HG03045 (cell line): ENCODE data around the gene AQP5.

Experiments
- ATAC-seq: cut with Tn5 transposase; IDR thresholded peaks from one replicate; pipeline ENCODE4 v1.9.1; 2021; ENCODE audit warnings: mild to moderate bottlenecking, moderate library complexity; ENCODE audit not compliant: unreplicated experiment

AQP5 gene

DNA sequence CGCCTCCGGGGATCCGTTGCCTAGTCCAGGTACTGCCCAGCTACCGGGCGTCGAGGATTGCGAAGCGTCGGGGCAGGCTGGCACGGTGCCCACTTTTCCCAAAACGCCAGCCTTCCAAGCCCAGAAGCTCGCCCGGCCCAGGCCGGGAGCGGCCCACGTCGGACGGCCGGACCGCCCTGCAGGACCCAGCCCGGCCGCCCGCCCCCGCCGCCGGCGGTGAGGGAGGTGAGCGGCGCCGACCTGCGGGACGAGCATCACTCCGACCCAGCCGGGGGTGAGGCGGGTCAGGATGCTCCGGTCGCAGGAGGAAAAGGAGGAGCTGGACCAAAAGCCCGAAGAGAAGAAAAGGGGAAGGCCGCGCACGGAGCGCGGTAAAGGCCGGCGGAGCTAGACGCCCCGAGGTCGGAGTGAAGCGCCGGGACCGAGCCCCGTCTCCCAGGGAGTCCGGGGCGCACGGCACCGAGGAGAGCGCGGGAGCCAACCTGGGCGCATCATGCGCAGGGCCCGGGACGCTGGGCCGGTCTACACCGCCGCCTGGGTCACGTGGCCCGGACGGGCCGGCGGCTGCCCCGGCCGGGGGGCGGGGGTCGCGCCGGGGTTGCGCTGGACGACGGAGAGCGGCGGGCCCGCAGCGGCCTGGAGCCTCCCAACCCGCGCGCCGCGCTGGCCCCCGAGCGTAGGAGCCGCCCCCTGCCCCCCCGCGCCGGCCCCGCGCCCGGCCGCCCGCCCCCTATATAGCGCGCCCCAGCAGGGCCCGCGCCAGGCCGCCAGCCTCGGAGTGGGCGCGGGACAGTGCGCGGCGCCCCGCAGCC lies at the start of gene AQP5:
Gene AQP5 (plus strand): TSS at position 762 of the 812 bp plus-strand sequence. CDS start 146 bp downstream, outside the sequence.
- ATAC-seq: no peak

DNA sequence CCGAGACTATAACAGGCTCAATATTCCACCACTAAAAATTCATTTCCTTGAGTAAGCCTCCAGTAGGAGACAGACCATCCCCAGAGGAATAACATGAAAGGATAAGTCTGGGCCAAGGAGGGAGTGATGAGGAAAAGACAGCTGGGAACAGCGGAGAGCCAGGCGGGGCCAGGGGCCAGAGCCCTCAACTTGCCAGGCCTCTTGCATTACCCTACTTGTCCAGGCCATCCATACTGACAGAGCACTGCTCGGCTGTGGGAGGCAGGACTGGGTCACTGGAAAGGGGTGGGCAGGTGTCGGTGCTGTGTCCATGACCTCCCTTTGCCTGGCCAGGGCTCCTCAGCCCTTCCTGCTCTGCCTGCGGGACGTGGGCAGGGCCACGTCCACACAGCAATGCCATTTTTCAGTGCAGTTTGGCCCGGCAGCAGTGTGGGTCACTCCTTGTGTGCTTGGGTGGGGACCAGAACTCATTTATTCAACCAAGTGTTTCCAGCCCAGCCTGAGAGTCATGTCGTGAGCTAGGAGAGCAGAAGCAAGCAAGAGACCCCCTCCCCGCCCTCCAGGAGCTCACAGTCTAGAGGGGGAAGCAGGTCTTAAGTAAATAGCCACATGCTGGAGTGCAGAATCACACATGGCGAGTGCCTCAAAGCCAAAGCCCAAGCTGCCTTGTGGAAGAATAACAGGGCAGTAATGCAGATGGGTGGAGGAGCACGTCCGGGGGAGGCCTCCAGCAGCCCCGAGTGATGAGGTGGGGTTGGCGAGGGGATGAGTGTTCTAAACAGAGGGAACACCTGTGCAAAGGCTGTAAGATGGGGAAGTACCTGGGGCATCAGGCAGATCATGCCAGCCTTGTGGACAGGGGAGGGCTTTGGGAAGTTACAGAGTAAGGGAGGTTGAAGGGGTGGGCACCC lies 49.1 kb upstream of the AQP5 start:
- no peak for ATAC-seq

DNA sequence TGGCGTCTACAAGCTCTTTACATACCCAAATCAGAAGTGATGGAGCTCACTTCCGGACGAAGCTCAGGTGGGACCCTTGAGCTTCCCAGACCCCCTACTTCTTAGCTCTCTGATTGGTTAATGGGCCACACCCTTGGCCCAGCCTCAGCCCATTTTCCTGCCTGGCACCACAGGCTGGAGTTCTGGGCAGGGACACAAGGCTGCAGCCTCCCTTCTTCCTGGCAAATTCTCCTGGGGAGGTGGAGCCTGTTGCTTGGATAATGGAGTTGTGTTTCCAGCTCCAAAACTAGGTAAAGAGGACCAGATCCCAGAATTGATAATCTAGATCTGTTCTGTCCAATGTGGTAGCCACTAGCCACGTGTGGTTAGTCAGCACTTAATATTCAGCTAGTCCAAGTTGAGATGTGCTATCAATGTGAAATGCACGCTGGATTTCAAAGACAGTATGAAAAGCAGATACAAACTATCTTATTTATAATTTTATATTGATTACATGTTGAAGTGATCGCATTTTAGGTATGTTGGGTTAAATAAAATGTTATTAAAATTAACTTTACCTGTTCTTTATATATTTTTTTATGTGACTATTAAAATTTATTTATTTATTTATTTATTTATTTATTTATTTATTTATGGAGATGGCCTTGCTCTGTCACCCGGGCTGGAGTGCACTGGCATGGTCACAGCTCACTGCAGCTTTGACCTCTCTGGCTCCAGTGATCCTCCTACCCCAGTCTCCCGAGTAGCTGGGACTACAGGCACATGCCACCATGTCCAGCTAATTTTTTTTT lies 45.3 kb upstream of the AQP5 start:
- ATAC-seq: no peak

DNA sequence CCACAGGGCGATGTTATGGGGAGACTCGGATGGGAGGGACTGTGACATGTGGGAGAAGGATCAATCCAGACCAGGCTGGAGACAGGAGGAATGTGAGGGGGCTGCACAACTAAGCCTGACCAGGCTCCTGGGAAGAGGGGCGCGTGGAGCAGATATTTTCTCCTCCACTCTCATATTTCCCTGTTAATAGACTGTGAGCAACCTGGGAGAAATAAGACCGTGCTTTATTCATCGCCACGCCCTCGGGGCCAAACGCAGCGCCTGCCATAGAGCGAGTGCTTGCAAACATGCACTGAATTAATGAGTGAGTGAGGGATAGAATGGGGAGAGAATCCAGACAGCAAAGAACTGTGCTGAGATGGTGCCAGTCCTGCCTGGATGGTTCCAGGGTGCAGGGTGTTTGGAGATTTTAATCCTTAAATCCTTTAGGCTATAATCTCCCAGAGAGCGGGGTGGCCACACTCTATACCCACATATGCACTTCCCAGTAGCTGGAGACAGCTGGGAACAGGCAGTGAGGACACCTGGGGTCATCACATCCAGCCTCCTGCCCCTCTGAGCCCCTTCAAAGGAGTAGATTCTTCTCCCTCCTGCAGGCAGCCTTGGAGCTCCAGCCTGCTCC lies 44.4 kb upstream of the AQP5 start:
- no peak for ATAC-seq

DNA sequence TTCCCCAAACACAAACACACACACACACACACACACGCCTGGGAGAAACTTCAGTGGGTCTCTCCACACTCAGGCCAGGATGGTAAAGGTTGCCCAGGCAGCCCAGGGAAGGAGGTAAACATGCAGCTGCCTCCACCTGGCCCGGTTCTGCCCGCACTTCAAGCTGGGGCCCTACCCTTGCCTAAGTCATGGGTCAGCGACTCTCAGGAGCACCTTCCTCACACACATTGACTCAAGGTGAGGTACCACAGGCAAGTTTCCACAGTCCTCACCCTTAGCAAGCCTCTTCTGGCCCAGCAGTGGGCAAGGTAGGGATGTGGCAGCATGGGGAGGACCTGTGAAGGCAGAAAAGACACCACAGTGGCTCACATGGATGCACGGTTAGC lies 43.9 kb upstream of the AQP5 start:
- no peak for ATAC-seq

DNA sequence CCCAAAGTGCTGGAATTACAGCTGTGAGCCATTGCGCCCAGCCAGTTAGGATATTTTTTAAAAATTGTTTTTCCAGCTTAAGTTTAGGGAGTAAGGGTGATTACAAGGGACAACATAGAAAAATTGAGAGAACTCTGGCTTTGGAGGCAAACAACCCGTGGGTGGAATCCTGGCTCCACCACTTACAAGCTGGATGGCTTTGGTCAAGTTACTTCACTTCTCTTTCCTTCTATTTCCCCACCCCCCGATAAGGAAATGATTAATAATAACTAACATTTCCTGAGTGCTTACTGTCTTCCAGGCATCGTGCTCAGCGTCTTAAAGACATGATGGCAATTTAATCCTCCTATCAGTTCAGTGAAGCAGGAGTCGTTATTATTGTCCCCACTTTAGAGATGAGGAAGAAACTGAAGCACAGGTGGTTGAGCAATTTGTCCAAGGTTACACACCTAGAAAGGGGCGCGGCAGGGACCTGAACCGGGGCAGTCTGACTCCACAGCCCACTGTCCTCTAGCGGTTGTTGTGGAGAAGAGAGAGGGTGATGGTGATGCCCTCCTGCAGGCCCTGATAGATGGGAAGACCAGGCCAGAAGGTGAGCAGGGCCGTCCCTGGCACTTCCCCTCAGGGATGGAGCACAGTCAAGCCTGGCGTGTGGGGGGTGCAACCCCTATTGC lies 41.3 kb upstream of the AQP5 start:
- no peak for ATAC-seq

DNA sequence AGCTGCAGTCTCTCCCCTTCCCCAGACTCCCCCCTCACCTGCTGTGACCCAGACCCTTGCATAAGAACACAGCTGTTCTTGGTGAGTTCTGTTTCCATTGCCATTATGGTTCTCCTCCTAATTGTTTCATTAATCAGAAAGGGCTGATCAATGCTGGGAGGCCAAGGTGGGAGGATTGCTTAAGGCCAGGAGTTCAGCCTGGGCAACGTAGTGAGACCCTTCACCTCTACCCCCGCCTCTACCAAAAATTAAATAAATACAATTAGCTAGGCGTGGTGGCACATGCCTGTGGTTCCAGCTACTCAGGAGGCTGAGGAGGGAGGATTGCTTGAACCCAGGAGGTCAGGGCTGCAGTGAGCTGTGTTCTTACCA lies 40.8 kb upstream of the AQP5 start:
- ATAC-seq: no peak

DNA sequence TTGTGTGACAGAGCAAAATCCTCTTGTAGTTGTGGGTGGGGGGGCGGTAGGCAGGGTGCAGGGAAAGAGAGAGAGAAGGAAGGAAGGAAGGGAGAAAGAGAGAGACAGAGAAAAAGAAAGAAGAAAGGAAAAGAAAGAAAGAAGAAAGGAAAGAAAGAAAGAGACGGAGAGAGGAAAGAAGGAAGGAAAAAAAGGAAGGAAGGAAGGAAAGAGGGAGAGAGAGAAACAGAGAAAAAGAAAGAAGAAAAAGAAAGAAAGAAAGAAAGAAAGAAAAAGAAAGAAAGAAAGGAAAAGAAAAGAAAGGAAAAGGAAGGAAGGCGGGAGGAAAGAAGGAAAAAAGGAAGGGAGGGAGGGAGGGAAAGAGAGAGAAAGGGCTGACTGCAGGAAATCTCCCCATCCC lies 40.4 kb upstream of the AQP5 start:
- no peak for ATAC-seq

DNA sequence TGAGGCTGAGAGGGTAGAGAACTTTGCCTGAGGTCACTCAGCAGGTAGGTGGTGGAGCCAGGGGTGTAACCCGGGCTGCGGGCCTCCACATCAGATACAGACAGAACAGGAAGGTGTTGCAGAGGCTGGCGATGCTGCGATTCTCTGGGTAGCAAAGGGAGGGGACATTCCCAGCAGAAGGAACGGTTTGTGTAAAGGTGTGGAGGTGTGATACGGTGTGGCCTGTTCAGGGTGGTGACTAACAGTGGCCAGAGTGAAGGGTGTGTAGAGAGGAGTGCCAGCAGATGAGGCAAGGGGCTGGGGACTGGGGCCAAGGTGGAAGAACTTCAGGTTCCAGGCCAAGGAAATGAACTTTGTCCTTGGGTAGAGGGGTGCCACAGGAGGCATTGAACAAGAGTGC lies 39.7 kb upstream of the AQP5 start:
- no peak for ATAC-seq

DNA sequence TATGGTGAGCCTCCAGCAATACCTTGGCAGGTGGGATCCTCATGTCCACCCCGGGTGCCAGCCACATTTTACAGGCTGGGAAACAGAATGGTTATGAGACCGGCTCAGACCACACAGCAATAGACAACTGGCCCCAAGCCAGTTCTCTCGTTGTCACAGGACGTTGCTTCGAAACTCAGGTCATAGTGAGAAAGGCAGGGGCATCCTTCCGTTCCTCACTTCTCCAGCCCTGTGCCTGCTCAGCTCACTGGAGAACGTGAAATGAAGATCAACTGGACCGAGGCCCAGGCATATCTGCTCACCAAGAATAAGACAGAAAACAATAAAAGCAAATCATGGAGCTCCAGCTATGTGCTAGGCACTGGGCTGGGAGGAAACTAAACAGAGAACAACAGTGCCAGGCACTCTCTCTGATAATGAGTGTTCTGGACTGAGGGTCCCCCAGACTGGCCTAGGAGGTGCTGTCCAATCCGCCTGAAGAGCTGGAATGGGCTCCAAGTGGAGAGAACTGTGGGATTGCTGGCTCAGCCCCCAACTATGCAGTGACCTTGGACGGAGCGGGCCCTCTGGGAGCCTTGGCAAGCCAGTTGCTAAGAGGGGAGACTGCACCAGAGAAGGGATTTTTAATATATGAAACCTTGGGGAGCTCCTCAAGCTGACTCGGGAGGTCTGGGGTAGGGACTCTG lies 39.2 kb upstream of the AQP5 start:
- no peak for ATAC-seq

DNA sequence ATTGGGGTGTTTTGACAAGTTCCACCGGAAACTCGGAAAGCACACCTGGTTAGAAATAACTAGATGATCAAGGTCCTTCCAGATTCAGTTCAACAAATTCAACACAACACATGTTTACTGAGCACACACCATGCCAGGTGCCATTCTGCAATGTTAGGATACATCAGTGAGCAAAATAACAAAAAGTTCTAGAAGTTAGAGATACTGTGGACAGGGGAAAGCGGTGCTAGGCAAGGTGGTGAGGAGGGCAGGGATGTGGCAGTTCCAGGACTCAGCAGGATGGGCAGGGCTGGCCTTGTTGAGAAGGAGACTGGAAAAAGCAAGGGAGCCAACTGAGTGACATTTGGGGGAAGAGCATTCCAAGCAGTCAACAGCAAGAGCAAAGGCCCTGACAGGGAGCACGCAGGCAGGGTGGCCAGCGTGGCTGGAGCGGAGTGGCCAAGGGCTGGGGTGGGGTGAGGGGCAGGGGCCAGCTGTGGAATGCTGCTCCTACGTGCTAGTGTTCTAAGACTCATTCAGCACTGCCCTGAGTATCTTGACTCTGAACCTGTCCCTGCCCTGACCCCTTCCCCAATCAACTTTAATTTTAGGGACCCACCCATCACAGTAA lies 38.5 kb upstream of the AQP5 start:
- ATAC-seq: no peak

DNA sequence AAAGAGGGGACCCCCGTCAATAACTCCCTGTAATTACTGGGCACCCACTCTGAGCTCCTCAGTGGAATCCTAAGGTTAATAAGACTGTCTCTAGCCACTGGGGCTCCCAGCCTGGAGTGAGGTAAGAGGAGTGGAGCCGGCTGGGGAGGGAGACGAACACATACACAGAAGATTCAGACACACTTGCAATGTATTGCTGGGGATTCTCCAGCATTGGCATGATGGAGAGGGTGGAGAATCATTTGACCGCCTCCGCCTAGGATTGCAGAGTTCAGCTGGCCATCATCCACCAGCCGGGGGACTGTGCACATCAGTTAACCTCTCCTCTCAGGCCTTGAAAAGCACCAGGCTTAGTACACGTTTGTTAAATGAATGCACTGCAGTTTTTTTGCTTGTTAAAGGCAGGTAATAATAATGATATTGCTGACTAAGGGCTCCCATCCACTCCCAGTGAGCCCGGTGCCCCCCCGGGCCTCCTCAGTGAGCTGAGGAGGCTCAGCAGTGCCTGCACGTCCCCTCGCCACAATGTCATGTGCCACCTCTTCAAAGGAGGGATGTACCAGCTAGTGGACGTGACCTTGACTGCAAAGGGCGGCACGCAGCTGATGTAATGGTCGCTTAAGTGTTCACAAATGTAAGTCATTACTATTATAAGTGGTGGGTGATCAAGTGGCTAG lies 37.7 kb upstream of the AQP5 start:
- no peak for ATAC-seq

DNA sequence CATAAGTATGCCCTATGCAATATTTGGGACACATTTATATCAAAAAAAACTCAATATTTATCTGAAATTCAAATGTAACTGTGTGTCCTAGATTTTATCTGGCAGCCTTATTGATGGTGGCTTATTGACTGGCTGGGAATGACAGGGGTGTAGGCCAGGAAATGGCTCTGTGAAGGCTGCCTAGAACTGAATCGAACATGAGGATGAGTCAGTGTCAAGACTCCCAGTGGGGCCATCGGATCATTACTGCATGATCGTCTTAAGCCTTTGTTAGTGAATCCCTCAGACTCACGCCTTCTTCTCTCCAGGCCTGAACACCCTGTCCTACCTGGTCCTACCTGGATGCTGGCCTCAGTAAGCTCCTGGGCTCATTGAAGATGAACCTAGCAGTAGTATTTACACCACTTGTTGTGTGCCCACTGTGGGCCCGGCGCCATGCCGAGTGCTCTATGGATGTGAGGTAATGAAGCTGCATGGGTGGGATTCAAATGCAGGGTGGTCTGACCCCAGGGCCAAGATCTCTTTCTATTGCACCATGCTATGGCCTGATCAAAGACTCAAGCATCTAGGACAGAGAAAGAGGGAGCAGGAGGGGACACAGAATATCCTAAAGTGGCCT lies 36.9 kb upstream of the AQP5 start:
- no peak for ATAC-seq

DNA sequence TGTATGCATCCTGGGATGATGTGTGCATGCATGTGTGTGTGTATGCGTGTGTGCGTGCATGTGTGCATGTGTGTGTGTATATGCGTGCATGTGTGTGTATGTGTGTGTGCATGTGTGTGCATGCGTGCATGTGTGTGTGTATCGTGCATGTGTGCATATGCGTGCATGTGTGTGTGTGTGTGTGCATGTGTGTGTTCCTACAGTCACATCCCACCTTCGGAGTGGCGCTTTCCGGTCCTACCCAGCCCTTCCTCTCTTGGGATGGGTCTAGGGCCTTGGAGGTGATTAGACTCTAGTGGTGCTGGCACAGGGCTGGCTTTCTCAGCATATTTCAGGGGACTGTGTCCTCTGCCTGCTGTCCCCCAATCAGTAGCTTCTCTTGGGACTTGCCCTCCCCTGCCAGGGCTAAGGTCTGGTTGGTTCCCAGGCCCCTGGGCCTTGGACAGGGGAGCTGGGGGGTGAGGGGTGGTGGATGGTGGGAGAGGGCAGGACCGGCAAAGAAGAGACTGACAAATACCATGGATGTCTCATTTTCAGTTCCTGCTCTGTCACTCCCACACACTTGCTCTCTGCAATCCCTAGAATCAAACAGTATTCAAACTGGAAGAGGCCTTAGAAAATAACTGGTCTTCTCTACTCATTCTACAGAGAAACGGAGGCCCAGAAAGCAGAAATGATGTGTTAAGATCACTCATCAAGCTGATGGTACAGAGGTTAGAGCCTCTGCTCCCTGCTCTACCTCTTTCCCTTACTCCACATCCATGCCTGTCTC lies 36.1 kb upstream of the AQP5 start:
- ATAC-seq: no peak

DNA sequence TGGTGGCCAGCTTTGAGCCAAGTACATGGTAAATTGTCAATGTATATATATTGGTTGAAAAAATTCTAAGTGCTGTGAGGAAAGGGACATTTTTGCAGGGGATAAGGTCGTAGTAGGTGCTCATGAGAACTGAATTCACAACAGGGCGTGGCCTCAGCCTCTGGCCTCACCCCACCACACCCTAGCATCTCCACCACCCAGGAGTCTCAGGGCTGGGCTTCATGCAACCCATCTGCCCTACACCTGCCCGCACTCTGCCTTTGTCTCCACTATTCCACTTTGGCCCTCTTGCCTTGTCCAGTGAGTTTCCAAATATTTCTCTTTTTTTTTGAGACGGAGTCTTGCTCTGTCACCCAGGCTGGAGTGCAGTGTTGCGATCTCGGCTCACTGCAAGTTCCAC lies 33.2 kb upstream of the AQP5 start:
- no peak for ATAC-seq

DNA sequence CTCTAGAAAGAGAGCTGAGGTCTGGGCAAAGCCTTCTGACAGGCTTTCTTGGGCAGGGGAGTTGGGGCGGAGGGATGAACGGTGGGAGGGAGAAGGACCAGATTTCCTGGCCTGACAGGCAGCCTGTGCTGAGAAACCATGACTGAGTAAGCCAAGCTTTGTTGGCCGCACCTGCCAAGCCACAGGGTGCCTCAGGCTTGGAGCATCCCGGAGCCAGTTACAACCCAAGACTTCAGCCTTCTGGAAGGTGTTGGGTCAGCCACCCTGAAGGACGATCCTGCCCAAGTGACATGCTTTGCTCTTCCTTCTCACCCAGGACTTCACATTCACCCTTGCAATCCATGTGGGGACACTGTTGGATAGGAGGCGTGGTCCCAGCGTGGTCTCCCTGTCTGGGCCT lies 32.1 kb upstream of the AQP5 start:
- no peak for ATAC-seq

DNA sequence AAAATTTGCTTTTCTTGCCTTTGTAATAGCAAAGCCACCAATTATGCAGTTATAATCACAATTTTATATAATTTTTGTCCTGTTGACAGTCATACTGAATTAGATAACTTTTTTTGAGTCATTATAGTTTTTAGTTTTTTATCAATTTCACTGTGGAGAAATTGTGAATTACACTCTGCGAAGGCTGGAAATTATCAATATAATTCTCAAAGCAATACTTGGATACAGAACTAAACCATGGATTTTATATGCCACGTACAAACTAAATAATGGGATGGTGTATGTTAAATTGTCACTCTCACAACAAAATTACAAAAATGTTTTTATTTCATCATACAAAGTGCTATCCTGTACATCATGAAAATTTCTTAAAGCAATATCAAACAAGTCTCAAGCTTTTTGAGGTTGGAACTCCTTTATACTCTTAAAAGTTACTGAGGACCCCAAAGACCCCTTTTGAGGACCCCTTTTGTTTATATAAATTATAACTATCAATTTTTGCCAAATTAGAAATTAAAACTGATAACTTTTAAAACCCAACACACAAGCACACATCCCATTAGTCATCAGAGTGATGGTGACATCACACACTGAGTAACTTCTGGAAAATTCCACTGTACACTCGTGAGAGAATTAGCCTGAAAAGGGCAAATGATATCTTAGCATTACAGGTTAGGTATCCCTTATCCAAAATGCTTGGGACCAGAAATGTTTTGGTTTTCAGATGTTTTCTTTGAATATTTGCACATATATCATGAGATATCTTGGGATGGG lies 31.0 kb upstream of the AQP5 start:
- ATAC-seq: no peak
